RWPE1 (cell line): Measurements from ENCODE around the gene EPHB1.

ENCODE experiments used
- CTCF ChIA-PET: fragments of 350-600 bp; sonication (Branson Sonifier 250); formaldehyde crosslinking; extraction: SDS; loops from one replicate; lab custom pipeline; 2021; lab: Yijun Ruan, JAX
- POLR2A ChIA-PET: fragments of 400-600 bp; formaldehyde crosslinking; extraction: SDS; loops from one replicate; lab custom pipeline; 2020; ENCODE audit warnings: antibody characterized with exemption; ENCODE audit not compliant: low non-redundant PET; lab: Yijun Ruan, JAX
- DNase-seq: peaks from one replicate; pipeline ENCODE4 v3.0.0; 2012; ENCODE audit warnings: low spot score
- H3K27ac ChIP-seq: fragments of 450-650 bp; 2 replicates; pipeline ENCODE4 v1.5.1; 2017
- TF ChIP-seq, protein P1 (sequence below): fragments of 450-650 bp; conservative IDR thresholded peaks from 2 replicates; pipeline ENCODE4 v1.5.1; 2017; ENCODE audit warnings: low read depth, mild to moderate bottlenecking

EPHB1 gene

DNA sequence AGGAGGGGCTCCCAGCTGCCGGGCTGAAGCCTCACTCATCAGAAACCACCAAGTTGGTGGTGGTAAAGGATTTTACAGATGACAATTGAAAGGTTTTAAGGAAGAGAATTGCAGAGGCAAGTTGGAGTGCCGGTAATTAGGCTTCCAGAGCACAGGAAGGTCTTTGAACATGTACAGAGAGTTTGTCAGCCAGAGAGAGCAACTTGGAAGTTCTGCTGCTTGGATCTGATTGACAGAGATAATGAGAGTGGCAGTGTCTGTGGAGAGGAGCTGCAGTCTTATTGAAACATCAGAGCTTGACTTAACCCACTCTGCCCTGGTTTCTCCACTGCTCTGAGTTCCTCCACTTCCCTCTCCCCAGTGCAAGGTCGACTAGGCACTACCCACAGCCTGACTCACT, 448.6 kb downstream of the EPHB1 start:
- POLR2A ChIA-PET = no interaction called here
- CTCF ChIA-PET = no interaction called here
- TF ChIP-seq, protein P1, sequence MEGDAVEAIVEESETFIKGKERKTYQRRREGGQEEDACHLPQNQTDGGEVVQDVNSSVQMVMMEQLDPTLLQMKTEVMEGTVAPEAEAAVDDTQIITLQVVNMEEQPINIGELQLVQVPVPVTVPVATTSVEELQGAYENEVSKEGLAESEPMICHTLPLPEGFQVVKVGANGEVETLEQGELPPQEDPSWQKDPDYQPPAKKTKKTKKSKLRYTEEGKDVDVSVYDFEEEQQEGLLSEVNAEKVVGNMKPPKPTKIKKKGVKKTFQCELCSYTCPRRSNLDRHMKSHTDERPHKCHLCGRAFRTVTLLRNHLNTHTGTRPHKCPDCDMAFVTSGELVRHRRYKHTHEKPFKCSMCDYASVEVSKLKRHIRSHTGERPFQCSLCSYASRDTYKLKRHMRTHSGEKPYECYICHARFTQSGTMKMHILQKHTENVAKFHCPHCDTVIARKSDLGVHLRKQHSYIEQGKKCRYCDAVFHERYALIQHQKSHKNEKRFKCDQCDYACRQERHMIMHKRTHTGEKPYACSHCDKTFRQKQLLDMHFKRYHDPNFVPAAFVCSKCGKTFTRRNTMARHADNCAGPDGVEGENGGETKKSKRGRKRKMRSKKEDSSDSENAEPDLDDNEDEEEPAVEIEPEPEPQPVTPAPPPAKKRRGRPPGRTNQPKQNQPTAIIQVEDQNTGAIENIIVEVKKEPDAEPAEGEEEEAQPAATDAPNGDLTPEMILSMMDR = no peak
- no peak overlapping the region for H3K27ac ChIP-seq
- DNase-seq = no peak

DNA sequence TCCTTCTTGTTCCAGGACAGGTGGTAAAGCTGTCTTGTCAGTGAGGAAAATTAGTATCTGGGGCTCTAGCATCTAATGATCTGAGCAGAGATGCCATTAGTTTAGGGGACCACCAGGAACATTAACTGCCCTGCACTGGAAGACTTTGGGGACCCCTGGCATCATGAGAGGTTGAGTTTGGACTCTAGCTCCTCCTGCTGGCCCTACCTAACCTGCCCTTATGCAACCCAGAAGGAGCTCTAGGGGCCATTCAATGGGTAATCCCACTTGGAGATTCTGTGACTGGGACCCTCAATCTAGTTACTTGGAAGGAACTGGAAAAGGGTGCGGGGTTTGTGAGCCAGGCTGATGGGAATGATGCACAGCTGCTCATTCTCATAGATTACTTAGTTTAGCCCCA, 451.0 kb downstream of the EPHB1 start:
- DNase-seq = no peak
- ChIA-PET POLR2A (no interaction called here), CTCF (interaction anchor here (0.6 kb wide), 1 partner anchor 326 kb away, joined by 3 read pairs; no protein-coding TSS in a partner anchor)
- H3K27ac ChIP-seq = no peak overlapping the region
- TF ChIP-seq, protein P1 = no peak

DNA sequence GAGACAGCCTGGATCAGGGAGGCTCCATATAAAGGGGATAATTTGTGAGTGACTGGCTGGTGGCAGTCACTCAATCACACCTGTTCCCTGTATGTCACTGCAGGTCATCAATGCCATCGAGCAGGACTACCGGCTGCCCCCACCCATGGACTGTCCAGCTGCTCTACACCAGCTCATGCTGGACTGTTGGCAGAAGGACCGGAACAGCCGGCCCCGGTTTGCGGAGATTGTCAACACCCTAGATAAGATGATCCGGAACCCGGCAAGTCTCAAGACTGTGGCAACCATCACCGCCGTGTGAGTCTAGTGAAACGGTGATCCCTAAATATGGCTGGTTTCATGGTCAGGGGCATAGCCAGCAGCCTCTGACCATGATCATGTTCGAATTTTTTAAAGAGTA, 453.2 kb downstream of the EPHB1 start:
- TF ChIP-seq, protein P1 = no peak
- CTCF ChIA-PET = no interaction called here
- DNase-seq = no peak
- POLR2A ChIA-PET = no interaction called here
- no peak overlapping the region for H3K27ac ChIP-seq

DNA sequence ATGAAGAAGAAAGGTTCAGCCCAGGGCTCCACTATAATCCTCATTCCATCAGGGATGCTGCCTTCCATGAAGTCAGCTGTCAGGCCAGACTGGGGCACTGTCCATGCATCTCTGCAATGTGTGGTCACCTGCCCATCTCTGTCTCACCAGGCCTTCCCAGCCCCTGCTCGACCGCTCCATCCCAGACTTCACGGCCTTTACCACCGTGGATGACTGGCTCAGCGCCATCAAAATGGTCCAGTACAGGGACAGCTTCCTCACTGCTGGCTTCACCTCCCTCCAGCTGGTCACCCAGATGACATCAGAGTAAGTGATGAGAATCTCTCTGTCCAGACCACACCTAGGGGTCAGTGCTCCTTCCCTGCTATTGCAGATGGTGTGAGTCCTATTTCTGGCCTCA, 454.1 kb downstream of the EPHB1 start:
- CTCF ChIA-PET = no interaction called here
- TF ChIP-seq, protein P1 = no peak
- no peak for DNase-seq
- POLR2A ChIA-PET = no interaction called here
- H3K27ac ChIP-seq = no peak overlapping the region

DNA sequence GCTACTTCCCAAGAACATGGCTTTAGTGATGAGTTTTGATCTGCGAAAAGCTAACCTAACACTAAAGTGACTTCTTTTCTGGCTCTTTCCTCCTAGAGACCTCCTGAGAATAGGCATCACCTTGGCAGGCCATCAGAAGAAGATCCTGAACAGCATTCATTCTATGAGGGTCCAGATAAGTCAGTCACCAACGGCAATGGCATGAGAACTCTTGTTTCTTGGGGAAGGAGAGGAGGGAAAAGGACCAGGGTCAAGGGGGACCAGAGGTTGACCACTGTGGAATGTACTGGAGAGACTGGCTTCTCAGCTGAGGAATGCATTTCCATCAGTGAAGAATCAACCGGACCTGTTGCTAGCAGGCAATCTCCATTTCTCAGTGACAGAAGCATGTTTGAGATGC, 463.9 kb downstream of the EPHB1 start:
- no peak overlapping the region for H3K27ac ChIP-seq
- DNase-seq = no peak
- TF ChIP-seq, protein P1 = no peak
- ChIA-PET POLR2A (no interaction called here), CTCF (no interaction called here)

DNA sequence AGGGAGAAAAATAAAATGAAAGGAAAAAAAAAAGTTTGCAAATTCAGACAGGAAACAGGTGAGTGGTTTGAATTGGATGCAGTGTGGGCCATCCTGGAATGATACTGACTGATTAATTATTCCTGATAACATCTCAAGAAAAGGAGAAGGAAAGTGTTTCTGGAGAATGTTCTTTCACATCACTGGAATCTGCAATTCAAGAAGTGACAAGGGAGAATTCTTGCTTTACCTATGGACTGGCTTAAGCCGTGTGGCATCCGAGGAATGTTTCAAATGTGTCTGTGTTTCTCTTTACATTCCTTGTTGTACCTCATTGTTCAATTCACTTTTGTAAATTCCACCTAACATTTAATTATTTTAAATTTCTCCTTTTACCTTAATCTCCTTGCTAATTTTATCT, 465.0 kb downstream of the EPHB1 start:
- ChIA-PET CTCF (no interaction called here), POLR2A (no interaction called here)

More for the DNA sequence above, 465.0 kb downstream of the EPHB1 start:
- TF ChIP-seq, protein P1 = no peak
- DNase-seq = no peak
- H3K27ac ChIP-seq = no peak overlapping the region
